Astrocyte of the cerebellum (primary cell): Measurements from ENCODE around the gene MYO3B.

Experiments
- DNase-seq: peaks from one replicate; pipeline ENCODE4 v3.0.0-alpha.2; 2011; ENCODE audit warnings: low read depth
- H3K4me3 ChIP-seq: 2 replicates; pipeline ENCODE4 v1.5.1; 2011; ENCODE audit warnings: mild to moderate bottlenecking, low read depth, low read length, moderate library complexity
- in situ Hi-C: cut with HindIII; loops from 2 replicates; pipeline ENCODE4 v1.10.0; 2017; ENCODE audit warnings: low sequenced_read_pairs
- TF ChIP-seq, protein P1 (sequence below): IDR thresholded peaks from 2 replicates; pipeline ENCODE4 v1.5.1; 2012; ENCODE audit warnings: low read length, low read depth, moderate library complexity, mild to moderate bottlenecking; ENCODE audit errors: missing control alignments

MYO3B gene

DNA sequence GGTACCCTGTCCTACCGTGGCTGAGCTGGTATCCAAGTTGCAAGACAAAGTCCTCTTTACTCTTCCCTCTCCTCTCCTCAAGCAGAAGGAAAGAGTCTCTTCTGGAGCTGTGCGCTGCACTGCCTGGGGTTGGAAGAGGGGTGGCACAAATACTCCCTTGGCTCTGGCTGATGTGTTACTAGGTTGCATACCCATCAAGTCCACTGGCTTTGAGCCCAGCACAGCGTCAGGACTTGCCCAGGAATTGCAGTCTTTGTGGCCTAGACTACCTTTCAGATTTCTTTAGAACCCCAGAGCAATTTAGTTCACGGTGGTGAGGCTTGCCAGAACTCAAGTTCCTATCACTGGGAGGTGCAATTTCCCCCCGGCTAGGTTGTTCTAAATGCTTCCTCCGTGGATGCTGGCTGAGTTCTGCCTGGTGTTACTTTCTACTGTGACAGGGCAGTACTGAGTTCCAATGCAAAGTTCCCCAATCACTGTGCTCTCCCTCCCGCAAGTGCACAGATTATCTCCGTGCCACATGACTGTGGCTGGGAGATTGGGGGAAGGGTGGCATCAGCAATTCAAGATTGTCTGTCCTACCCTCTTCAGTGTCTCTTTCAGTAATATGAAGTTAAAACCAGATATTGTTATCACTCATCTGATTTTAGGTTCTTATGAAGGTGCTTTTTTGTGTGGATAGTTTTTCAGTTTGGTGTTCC is 13.4 kb downstream of the MYO3B start:
- TF ChIP-seq, protein P1, sequence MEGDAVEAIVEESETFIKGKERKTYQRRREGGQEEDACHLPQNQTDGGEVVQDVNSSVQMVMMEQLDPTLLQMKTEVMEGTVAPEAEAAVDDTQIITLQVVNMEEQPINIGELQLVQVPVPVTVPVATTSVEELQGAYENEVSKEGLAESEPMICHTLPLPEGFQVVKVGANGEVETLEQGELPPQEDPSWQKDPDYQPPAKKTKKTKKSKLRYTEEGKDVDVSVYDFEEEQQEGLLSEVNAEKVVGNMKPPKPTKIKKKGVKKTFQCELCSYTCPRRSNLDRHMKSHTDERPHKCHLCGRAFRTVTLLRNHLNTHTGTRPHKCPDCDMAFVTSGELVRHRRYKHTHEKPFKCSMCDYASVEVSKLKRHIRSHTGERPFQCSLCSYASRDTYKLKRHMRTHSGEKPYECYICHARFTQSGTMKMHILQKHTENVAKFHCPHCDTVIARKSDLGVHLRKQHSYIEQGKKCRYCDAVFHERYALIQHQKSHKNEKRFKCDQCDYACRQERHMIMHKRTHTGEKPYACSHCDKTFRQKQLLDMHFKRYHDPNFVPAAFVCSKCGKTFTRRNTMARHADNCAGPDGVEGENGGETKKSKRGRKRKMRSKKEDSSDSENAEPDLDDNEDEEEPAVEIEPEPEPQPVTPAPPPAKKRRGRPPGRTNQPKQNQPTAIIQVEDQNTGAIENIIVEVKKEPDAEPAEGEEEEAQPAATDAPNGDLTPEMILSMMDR, result no peak
- in situ Hi-C loops, result no loop called here
- no peak for DNase-seq
- no peak overlapping the region for H3K4me3 ChIP-seq

DNA sequence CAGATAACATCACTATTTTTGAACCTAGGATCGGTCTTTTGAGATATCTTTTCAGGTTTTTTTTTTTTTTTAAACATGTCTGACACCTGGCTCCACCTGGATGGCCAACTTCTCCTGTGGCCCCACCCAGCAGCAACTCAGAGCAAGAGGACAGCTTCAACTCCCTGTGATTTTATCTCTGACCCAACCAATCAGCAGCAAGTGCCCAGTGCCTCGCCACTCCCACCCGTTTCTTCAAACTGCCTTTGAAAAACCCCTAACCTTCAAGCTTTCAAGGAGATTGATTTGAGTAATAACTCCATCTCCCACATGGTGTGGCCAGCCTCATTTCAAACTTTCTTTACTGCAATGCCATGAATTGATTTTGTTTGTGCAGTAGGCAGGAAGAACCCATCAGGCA is 19.0 kb downstream of the MYO3B start:
- TF ChIP-seq, protein P1, result no peak
- in situ Hi-C loops, result no loop called here
- DNase-seq, result no peak
- H3K4me3 ChIP-seq, result no peak overlapping the region

DNA sequence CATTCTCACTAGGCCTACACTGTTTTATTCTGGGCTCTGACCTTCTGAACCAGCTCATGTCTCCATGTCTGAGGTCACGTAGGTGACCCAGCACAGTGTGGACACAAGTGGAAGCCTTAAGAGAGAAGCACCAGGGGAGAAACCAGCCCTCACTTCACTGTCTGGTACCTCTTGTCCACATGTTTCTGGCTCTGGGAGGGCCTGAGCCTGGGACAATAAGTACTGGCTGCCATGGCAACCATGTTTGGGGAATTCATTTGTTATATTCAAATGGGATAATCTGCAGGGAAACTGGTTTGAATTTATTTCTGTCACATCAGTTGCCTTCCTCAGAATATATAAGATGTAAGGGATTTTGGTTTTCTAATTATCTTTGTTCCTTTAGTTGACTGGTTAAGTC is 23.3 kb downstream of the MYO3B start:
- no peak overlapping the region for H3K4me3 ChIP-seq
- TF ChIP-seq, protein P1, result no peak
- in situ Hi-C loops, result no loop called here
- DNase-seq, result no peak

DNA sequence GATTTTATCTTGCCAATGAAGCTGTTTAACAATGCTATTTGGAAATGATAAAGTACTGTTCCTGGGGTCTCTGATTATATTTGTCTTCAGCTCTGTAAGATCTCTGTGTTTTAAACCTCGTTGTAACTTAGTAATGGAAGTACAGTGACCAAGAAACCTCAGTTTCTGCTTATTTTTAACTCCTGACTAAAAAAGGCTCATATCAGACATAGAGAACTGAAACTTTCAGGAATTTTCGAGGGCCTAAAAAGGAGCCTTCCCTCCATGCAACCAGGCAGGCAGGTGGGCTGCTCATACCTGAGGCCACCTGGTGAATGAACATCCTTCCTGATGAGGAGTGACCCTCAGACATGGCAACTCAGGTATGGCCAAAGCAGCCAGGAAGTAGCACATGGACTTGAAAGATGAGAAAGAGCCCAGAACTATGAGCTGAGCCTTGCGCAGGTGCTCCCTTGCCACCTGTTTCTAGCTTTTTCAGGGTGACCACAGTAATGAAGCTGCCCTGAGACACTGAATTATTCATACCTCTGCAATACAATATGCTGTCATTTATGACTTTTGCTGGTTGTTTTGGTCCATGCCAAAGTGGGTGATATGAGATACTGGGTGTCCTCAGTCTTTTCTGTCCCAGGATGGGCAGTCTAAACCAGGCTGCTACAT is 23.9 kb downstream of the MYO3B start:
- H3K4me3 ChIP-seq, result no peak overlapping the region
- TF ChIP-seq, protein P1, result no peak
- no peak for DNase-seq
- in situ Hi-C loops, result no loop called here

DNA sequence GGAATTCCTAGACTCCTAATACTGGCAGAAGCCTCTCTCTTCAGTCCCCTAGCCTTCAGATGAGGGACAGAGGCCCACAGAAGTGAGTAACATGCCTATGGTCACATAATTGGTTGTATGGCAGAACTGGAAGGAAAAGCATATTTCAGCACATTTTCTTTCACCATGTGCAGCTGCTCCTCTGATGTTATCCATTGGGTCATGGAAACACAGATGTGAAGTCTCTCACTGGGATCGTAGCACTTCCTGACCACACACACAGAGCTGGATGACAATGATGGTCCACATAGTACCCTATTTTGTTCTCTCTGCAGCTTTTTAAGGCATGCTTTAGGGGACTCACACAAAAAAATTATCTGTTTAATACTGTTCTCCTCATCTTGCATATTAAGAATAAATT is 24.5 kb downstream of the MYO3B start:
- DNase-seq, result no peak
- in situ Hi-C loops, result no loop called here
- TF ChIP-seq, protein P1, result no peak
- H3K4me3 ChIP-seq, result no peak overlapping the region

DNA sequence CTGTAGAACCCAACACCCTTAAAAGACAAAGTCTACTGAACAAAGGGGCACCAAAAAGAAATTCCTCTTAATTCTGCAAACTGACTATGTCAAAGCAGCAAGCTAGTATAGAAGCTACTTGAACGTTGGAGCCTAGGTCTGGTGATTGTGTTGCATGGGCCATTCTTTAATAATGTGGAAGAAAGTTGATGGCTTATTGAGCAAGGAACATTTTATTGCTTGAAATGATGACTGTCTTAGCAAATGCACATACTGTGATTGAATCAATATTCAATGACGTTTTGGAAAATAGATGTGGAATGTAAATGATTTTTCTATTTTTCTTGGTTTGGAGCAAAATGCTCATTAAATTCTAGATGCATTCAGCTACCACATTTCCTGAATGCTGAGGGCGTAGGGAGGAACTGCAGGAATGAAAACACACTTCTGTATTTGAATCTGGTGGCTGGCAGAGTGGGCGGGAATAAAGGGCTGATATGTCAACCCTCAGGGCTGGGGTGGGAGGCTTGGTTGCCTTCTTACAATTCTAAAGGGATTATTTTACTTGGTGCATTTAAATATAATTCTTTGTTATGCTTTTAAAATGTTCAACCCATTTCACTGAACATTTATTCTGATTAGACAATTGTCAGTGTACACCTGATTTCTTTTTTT is 26.5 kb downstream of the MYO3B start:
- TF ChIP-seq, protein P1, result no peak
- H3K4me3 ChIP-seq, result no peak overlapping the region
- DNase-seq, result no peak
- in situ Hi-C loops, result no loop called here
